MCF 10A (cell line): Measurements from ENCODE around the gene C1orf21. TPM values are rescaled to one million over a fixed set of nuclear protein-coding genes. Genes with fewer than 3 reads are reported as not detected.

ENCODE experiments used
- BruUV-seq: library from RNA; stranded (reverse); fragments of 400-500 nt; replicated peaks from 2 replicates; lab custom pipeline; 2021; lab: Mats Ljungman, UMichigan
- CTCF ChIA-PET: fragments of 300-600 bp; sonication (Branson Sonifier 250); formaldehyde crosslinking; extraction: SDS; loops from one replicate; lab custom pipeline; 2021; ENCODE audit warnings: antibody characterized with exemption, inconsistent platforms; lab: Yijun Ruan, JAX
- POLR2A ChIA-PET: fragments of 300-600, 350-650 bp; sonication (Branson Sonifier 250); formaldehyde crosslinking; extraction: SDS; loops from one replicate; lab custom pipeline; 2020; ENCODE audit warnings: antibody characterized with exemption, inconsistent platforms; lab: Yijun Ruan, JAX
- DNase-seq: peaks from one replicate; pipeline ENCODE4 v3.0.0-alpha.2; 2018; ENCODE audit not compliant: unreplicated experiment
- H3K27ac Mint-ChIP-seq: one replicate; pipeline ENCODE4 v1.8.0; 2022; ENCODE audit warnings: mild to moderate bottlenecking, low read depth, mixed read lengths; ENCODE audit not compliant: unreplicated experiment
- H3K27me3 Mint-ChIP-seq: one replicate; pipeline ENCODE4 v1.8.0; 2022; ENCODE audit warnings: mixed read lengths; ENCODE audit not compliant: insufficient read depth, unreplicated experiment
- H3K36me3 Mint-ChIP-seq: one replicate; pipeline ENCODE4 v1.8.0; 2022; ENCODE audit warnings: mild to moderate bottlenecking, moderate library complexity, mixed read lengths; ENCODE audit not compliant: insufficient read depth, unreplicated experiment
- H3K4me1 Mint-ChIP-seq: one replicate; pipeline ENCODE4 v1.8.0; 2022; ENCODE audit warnings: mixed read lengths; ENCODE audit not compliant: insufficient read depth, unreplicated experiment
- H3K4me3 Mint-ChIP-seq: one replicate; pipeline ENCODE4 v1.8.0; 2022; ENCODE audit warnings: mild to moderate bottlenecking, moderate library complexity, mixed read lengths; ENCODE audit not compliant: unreplicated experiment
- H3K9me3 Mint-ChIP-seq: one replicate; pipeline ENCODE4 v1.8.0; 2022; ENCODE audit warnings: mixed read lengths; ENCODE audit not compliant: unreplicated experiment
- CTCF ChIP-seq: fragments of 200-600 bp; IDR thresholded peaks from one replicate; pipeline ENCODE4 v1.8.0; 2022; ENCODE audit warnings: antibody characterized with exemption, mild to moderate bottlenecking; ENCODE audit not compliant: unreplicated experiment
- intact Hi-C: fragments of 100-400 bp; cut with micrococcal nuclease; formaldehyde crosslinking; loops from 2 replicates; pipeline ENCODE4 v1.14.1; 2022
- total RNA-seq: library from RNA; stranded (reverse); gene quantifications from 2 replicates; pipeline ENCODE4 v1.2.3, GENCODE V29; 2022

Gene C1orf21
- total RNA-seq, 1 experiment from 2014 or later = 23.2 TPM

GRCh38 chr1:184621260-184621659, 234.4 kb downstream of the C1orf21 start:
- Mint-ChIP-seq H3K4me3 (no peak overlapping the region), H3K36me3 (peaks cover 17% of the 10 kb centered on the region), H3K9me3 (peaks cover 8% of the 10 kb centered on the region), H3K27ac (peak overlapping the region; percentile 74), H3K4me1 (peaks cover 57% of the 10 kb centered on the region), H3K27me3 (no peaks in the 10 kb centered on the region)
- ChIA-PET POLR2A (interaction anchor here (4.8 kb wide), 1 partner anchor 10 kb away, joined by 57 read pairs; no protein-coding TSS in a partner anchor), CTCF (interaction anchor here (2.9 kb wide), 1 partner anchor 43 kb away, joined by 13 read pairs; no protein-coding TSS in a partner anchor)
- intact Hi-C loops = no loop called here
- peak; percentile 53 for DNase-seq
- no peak for TF ChIP-seq CTCF
- no TSS peak for BruUV-seq

DNA sequence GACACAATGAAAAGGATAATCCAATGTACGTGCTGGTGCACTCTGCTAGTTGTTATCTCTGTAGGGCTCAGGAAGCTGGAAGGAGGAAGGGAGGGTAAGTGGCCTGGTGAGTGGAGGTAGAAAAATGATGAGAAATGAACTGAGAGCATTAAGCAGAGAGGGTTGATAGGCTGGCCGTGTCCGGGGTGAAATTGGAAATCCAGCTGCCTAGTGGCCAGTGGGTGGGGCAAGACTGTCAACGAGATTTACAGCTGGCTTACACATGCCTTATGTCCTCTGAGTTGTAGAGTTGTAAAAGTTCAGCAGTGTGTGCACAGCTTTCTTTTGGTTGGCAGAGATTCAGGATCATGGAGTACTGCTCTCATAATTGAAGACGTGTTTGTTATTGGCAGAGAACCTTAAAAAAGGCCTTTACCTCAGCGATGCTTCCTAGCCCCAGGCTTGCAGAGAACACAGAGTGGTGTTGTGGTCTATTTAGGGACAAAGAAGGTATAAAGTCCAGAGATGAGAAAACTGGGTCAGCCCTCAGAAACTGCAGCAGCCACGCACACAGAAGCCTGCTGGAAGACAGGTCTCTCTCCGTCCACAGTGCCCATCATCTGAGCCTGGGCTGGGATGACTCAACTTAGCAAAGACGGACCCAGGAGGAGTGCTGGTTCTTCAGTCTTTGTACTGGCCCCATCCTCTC, 235.5 kb downstream of the C1orf21 start:
- no TSS peak for BruUV-seq
- DNase-seq = peak; percentile 98
- ChIA-PET POLR2A (interaction anchor here (0.6 to 6.3 kb wide), 19 partner anchors 10 to 565 kb away, joined by 3 to 67 read pairs (median 4); partner anchors contain the start of genes C1orf21 and EDEM3), CTCF (interaction anchor here (0.7 to 2.9 kb wide), 2 partner anchors 9 to 42 kb away, joined by 3 to 13 read pairs; no protein-coding TSS in a partner anchor)
- H3K9me3 Mint-ChIP-seq = peaks cover 8% of the 10 kb centered on the region
- peaks cover 20% of the 10 kb centered on the region for H3K36me3 Mint-ChIP-seq
- TF ChIP-seq CTCF = no peak
- peak overlapping the region; percentile 42 for H3K4me3 Mint-ChIP-seq
- H3K27ac Mint-ChIP-seq = peak overlapping the region; percentile 74
- H3K4me1 Mint-ChIP-seq = peaks cover 64% of the 10 kb centered on the region
- H3K27me3 Mint-ChIP-seq = no peaks in the 10 kb centered on the region
- intact Hi-C loops = no loop called here

- peaks cover 14% of the 10 kb centered on the region for H3K36me3 Mint-ChIP-seq
- H3K4me3 Mint-ChIP-seq = no peak overlapping the region
- peaks cover 8% of the 10 kb centered on the region for H3K9me3 Mint-ChIP-seq
- ChIA-PET CTCF (interaction anchor here (0.7 to 1.7 kb wide), 4 partner anchors 41 to 234 kb away, joined by 3 to 8 read pairs (median 5); no protein-coding TSS in a partner anchor), POLR2A (interaction anchor here (0.5 to 6.3 kb wide), 15 partner anchors 9 to 1343 kb away, joined by 3 to 67 read pairs (median 5); partner anchors contain the start of gene C1orf21)
- BruUV-seq = TSS peak; percentile 58
- DNase-seq = no peak
- H3K4me1 Mint-ChIP-seq = peaks cover 61% of the 10 kb centered on the region
- no peak for TF ChIP-seq CTCF
- peak overlapping the region; percentile 74 for H3K27ac Mint-ChIP-seq
- no peaks in the 10 kb centered on the region for H3K27me3 Mint-ChIP-seq
- intact Hi-C loops = no loop called here
Measured at GRCh38 chr1:184623404-184623803, 236.6 kb downstream of the C1orf21 start.

DNA sequence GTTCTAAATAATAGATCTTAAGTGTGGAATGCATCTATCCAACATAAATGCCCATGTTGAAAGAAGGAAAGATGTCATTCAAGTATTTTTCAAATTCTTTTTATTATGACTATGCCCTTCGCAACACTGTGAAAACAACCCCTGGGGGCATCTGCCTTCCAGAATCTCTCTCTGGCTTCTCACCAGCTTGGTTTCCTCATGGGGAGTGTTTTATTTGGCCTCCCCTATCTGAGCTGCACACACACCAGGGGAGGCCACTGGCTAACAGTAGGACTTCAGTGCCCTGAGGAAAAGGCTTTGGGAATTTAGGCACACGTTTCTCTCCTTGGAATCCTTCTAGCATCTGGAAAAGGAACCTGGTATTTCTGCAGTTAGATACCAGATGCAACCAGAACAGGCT, 237.2 kb downstream of the C1orf21 start:
- CTCF ChIA-PET = interaction anchor here (0.8 to 1.7 kb wide), 3 partner anchors 40 to 234 kb away, joined by 4 to 8 read pairs (median 6); no protein-coding TSS in a partner anchor
- H3K36me3 Mint-ChIP-seq = peaks cover 14% of the 10 kb centered on the region
- BruUV-seq = no TSS peak
- peak overlapping the region; percentile 52 for H3K4me3 Mint-ChIP-seq
- H3K9me3 Mint-ChIP-seq = peaks cover 8% of the 10 kb centered on the region
- intact Hi-C loops = loop anchor here (1.0 to 2.0 kb wide), 2 partner anchors 12 to 39 kb away; no protein-coding TSS in a partner anchor
- POLR2A ChIA-PET = interaction anchor here (0.5 to 6.3 kb wide), 16 partner anchors 9 to 1343 kb away, joined by 3 to 67 read pairs (median 4); partner anchors contain the start of gene C1orf21
- TF ChIP-seq CTCF = no peak
- no peaks in the 10 kb centered on the region for H3K27me3 Mint-ChIP-seq
- H3K27ac Mint-ChIP-seq = peak overlapping the region; percentile 74
- H3K4me1 Mint-ChIP-seq = peaks cover 64% of the 10 kb centered on the region
- peak; percentile 98 for DNase-seq
